ENCODE results near the gene OSBPL1A.

Gene OSBPL1A

DNA sequence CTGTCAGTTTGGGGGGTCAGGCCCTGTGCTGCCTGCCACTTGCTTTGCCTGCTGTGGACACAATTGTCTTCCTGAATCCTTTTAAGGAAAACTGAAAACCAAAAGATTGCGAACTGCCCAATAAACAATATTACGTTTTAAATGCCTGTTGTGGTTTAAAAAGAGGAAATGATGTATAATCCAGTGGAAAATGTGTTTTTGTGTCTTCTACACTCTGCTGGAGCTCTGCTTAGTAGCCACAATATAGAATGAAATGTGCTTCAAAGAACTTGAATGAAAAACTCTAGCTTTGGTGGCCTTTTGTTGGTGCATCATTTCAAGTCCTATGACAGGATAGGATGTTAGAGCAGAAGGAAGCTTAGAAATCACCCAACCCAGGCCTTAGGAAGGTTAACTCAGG is 282.0 kb downstream of the OSBPL1A start:
- DNase-seq, result no peak

DNA sequence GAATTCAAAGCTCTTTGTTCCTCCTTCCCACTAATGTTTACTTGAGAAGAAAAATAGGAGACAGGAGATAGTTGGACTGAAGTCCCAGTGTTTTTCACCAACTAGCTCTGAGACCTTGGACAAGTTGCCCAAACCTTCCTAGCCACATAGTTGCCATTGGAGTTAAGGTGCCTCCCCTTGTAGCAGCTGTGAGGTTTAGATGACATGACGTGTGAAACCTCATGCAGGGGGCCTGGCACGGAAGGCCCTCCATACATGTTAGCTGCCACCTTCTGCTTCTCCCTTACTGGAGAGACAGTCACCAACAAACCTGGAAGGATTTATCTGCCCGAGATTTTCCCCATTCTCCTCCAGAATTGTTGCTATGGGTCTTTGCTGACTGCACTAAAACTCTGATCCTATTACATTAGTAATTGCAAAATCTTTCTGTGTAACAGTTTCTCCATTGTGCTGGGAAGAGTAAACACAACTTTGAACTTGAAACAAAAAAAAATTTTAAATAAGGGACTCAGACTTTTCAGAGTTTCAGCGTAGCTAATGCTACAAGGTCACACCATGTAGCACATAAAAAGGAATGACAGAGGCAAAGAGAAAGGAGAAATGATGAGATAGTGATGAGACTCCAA is 282.6 kb downstream of the OSBPL1A start:
- DNase-seq, result no peak

DNA sequence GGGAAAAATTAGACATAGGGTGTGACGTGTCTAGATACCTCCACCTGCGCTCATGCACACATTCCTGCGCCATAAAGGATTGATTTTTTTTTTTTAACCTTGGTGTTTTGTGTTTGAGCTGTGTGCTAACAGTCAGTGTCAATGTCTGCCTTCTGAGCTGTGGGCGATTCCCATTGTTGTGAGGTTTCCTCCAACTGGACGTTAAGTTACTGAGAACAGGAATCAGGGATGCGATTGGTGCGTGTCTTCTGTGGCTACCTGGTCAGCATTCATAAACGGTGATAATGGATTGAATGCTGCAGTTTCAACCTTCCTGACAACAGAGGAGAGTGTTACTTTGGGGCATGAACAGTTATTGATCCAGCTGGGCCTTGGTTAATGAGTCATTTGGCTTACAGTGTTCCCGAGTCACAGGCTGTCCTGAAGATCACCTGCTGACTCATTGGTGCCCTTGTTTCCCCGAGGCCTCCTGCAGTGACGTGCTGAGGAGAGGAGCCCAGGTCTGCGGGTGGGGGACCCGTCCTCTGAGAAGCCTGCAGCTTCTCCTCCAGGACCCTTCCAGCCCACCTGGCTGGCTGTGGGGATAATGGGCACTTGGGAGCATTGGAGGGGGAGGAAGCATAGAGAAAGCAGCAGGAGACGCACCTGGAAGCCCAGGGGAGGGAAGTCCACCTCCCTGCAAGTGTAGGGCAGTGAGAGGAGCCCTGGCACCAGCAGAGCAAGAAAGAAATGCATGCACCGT is 284.6 kb downstream of the OSBPL1A start:
- no peak for DNase-seq

DNA sequence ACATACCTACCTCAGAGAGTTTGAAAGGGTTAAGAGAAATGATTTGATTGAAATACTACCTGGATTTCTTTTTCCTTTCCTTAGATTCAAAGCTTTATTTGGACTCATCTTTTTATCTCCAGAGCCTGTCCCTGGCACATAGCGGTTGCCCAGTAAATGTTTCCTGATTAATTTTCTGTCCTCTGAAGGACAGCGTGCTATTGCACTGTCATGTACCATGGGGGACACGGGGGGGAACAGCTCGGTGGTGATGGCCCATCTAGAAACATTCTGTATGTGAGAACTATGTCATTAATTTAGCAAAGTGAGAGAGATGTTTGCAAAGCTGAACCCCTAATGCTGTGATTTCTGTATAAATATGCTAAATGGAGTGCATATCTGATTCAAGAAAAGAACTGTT is 285.2 kb downstream of the OSBPL1A start:
- no peak for DNase-seq

Measured in activated gamma-delta T cell (primary cell).